ENCODE results near the gene RPS6KC1.

Gene RPS6KC1

DNA sequence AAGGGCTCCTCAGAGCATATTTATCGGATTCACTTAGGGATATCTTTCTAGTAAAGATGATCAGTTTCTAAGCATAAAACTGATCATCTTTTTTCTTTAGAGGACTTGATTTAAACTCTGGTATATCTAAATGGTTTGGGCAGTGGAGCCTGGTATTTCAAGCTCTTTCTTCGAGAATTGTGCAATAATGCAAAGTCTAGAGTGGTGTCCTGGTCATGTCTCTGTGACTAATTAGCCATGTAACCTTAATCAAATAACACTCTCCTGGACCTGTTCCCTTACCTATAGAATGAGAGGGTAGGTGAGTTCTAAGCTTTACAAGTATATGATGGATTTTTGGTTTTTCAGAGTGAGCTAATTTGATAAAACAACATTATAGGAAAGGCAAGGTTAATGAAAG, 225.2 kb downstream of the RPS6KC1 start:
- CTCF ChIA-PET: no interaction called here
- TF ChIP-seq LEF1 (IDR thresholded peaks at IDR 0.05; ENCODE audit: borderline replicate concordance) (no peak), BHLHE40 (IDR thresholded peaks at IDR 0.05; ENCODE audit: borderline replicate concordance) (no peak), ZNF384 (IDR thresholded peaks at IDR 0.05) (no peak), L3MBTL2 (conservative IDR thresholded peaks at IDR 0.05) (no peak), FOXK2 (IDR thresholded peaks at IDR 0.05) (no peak), HDGF (IDR thresholded peaks at IDR 0.05; ENCODE audit: borderline replicate concordance) (no peak), ARNT (IDR thresholded peaks at IDR 0.05) (no peak), SUZ12 (IDR thresholded peaks at IDR 0.05) (no peak), ELF4 (IDR thresholded peaks at IDR 0.05) (no peak), CTBP1 (IDR thresholded peaks at IDR 0.05; ENCODE audit: borderline replicate concordance) (no peak), FOXM1 (IDR thresholded peaks at IDR 0.05; ENCODE audit: borderline replicate concordance) (no peak), NFRKB (IDR thresholded peaks at IDR 0.05) (no peak), TARDBP (IDR thresholded peaks at IDR 0.05) (no peak), FOXA1 (IDR thresholded peaks at IDR 0.05) (no peak)
- no peak for DNase-seq (ENCODE audit: extremely low spot score)
- POLR2A ChIA-PET: no interaction called here

DNA sequence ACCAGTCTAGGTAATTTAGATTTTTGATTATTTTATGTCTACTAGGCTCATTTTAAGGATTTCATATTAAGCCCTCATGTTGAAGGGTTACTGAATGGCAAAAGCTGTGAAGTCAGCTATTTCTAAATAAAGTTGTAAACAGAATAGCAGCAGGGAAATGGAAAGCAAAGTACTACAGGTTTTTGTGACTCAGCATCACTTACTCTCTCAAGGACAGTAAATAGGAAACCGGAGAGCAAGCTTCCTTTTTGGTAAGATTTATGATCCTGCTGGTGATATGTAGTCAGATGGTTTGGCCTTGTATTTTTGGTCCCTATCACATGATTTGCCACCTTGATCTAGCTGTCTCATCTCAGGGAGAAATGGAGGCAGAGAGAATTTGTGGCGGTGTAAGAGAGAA, 226.0 kb downstream of the RPS6KC1 start:
- POLR2A ChIA-PET: no interaction called here
- DNase-seq (ENCODE audit: extremely low spot score): no peak
- no peak for TF ChIP-seq ARNT (IDR thresholded peaks at IDR 0.05)
- TF ChIP-seq L3MBTL2 (conservative IDR thresholded peaks at IDR 0.05): no peak
- no peak for TF ChIP-seq CTBP1 (IDR thresholded peaks at IDR 0.05; ENCODE audit: borderline replicate concordance)
- no peak for TF ChIP-seq BHLHE40 (IDR thresholded peaks at IDR 0.05; ENCODE audit: borderline replicate concordance)
- CTCF ChIA-PET: no interaction called here

DNA sequence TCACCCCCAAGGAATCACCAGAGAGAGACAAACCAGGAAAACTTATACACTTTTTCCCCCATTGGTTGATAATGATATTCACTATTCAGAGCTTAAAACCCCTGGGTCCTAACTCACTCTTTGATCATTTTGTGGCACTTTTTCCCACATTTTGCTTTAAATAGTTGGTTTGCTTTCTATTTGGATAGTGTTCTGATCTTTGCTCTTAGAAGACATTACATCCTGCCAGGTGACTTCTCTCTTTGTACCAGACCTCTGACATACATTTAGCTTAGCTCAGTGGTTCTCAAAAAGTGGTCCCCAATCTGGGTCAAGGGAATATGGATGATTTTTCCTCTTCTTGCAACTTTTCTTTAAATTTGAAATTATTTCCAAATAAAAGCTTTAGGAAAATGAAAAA, 228.4 kb downstream of the RPS6KC1 start:
- TF ChIP-seq ARNT (IDR thresholded peaks at IDR 0.05) (no peak), ELF4 (IDR thresholded peaks at IDR 0.05) (no peak), HDGF (IDR thresholded peaks at IDR 0.05; ENCODE audit: borderline replicate concordance) (no peak), CTBP1 (IDR thresholded peaks at IDR 0.05; ENCODE audit: borderline replicate concordance) (no peak), TARDBP (IDR thresholded peaks at IDR 0.05) (no peak), ZNF384 (IDR thresholded peaks at IDR 0.05) (no peak), NFRKB (IDR thresholded peaks at IDR 0.05) (no peak), SP1 (IDR thresholded peaks at IDR 0.05) (no peak), L3MBTL2 (conservative IDR thresholded peaks at IDR 0.05) (no peak), LEF1 (IDR thresholded peaks at IDR 0.05; ENCODE audit: borderline replicate concordance) (no peak), SUZ12 (IDR thresholded peaks at IDR 0.05) (no peak), FOXA1 (IDR thresholded peaks at IDR 0.05) (no peak), FOXK2 (IDR thresholded peaks at IDR 0.05) (no peak)
- TF ChIP-seq, protein P1, sequence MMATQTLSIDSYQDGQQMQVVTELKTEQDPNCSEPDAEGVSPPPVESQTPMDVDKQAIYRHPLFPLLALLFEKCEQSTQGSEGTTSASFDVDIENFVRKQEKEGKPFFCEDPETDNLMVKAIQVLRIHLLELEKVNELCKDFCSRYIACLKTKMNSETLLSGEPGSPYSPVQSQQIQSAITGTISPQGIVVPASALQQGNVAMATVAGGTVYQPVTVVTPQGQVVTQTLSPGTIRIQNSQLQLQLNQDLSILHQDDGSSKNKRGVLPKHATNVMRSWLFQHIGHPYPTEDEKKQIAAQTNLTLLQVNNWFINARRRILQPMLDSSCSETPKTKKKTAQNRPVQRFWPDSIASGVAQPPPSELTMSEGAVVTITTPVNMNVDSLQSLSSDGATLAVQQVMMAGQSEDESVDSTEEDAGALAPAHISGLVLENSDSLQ (IDR thresholded peaks at IDR 0.05): no peak
- no peak for DNase-seq (ENCODE audit: extremely low spot score)
- CTCF ChIA-PET: interaction anchor here (0.7 kb wide), 1 partner anchor 62 kb away, joined by 3 read pairs; no protein-coding TSS in a partner anchor
- POLR2A ChIA-PET: no interaction called here

DNA sequence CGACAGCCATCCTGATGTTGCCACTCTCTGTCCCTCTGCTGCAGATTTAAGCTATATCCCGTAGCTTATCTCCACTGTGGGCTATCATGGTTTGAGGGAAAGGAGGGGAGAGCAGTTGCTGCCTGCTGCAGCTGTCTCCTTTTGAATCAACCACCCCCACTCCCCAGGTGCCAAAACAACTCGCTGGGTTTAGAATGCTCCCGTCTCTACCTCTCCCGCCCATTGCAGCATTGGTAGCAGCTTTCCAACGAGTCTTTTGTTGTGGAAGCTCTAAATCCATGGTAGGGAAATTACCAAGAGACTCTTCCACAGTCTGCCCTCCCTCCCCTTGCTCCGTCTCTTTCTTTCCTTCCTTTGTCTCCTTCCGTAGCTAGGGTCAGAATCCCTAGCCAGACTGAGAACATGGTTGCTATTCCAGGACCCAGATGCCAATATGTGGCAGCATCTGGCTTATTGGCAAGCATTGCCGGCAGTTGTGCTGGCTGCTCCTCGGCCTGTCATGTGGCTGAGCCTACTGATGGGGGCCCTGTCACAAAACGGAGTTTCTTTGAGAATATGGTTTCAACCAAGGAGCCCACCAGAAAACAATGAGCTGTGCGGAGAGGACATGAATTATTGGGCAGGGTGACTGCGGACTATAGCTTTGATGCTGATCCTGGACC, 230.7 kb downstream of the RPS6KC1 start:
- CTCF ChIA-PET: no interaction called here
- DNase-seq (ENCODE audit: extremely low spot score): no peak
- TF ChIP-seq SUZ12 (IDR thresholded peaks at IDR 0.05): no peak
- no peak for TF ChIP-seq ELF4 (IDR thresholded peaks at IDR 0.05)
- TF ChIP-seq SP1 (IDR thresholded peaks at IDR 0.05): no peak
- no peak for TF ChIP-seq TARDBP (IDR thresholded peaks at IDR 0.05)
- TF ChIP-seq LEF1 (IDR thresholded peaks at IDR 0.05; ENCODE audit: borderline replicate concordance): no peak
- no peak for TF ChIP-seq ZNF384 (IDR thresholded peaks at IDR 0.05)
- POLR2A ChIA-PET: no interaction called here

DNA sequence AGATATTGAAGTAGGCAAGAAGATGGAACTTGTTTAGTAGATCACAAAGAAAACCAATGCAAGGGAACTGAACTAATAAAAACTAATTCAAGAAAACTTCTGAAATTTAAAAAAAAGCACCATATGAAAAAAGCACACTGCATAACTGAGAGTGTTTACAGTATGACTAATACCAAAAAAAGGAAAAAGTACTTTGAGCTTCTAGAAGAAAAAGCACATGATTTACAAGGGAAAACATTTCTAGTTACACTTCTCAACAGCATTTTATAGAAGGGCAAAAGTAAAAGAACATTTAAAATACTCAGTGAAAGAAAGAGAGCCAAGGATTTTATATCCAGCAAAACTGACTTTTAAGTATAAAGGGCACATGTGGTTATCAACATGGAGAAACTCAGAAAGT, 233.6 kb downstream of the RPS6KC1 start:
- POLR2A ChIA-PET: no interaction called here
- no peak for DNase-seq (ENCODE audit: extremely low spot score)
- CTCF ChIA-PET: no interaction called here
- no peak for TF ChIP-seq FOXM1 (IDR thresholded peaks at IDR 0.05; ENCODE audit: borderline replicate concordance)
- TF ChIP-seq BHLHE40 (IDR thresholded peaks at IDR 0.05; ENCODE audit: borderline replicate concordance): no peak
- no peak for TF ChIP-seq CTBP1 (IDR thresholded peaks at IDR 0.05; ENCODE audit: borderline replicate concordance)

DNA sequence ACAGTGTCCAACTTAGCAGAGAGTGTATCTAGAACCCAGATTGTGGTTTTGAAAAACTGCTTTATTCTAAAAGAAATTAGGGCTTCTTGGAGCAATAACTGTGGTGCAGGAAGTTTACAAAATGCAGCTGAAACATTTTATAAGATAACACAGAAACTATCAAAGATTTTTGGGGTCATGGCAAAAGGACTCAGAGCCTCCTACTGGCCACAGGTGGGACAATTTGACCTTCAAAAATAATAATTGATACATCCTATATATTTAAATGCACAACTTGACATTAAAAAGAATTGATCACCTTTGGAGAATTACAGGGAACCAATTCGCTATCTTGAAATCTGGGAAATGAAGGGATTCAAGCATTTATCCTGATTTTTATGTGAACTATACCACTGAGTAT, 235.2 kb downstream of the RPS6KC1 start:
- ChIA-PET POLR2A (no interaction called here), CTCF (interaction anchor here (0.6 kb wide), 1 partner anchor 241 kb away, joined by 4 read pairs; no protein-coding TSS in a partner anchor)
- TF ChIP-seq SUZ12 (IDR thresholded peaks at IDR 0.05): no peak
- no peak for TF ChIP-seq ZNF384 (IDR thresholded peaks at IDR 0.05)
- DNase-seq (ENCODE audit: extremely low spot score): no peak

DNA sequence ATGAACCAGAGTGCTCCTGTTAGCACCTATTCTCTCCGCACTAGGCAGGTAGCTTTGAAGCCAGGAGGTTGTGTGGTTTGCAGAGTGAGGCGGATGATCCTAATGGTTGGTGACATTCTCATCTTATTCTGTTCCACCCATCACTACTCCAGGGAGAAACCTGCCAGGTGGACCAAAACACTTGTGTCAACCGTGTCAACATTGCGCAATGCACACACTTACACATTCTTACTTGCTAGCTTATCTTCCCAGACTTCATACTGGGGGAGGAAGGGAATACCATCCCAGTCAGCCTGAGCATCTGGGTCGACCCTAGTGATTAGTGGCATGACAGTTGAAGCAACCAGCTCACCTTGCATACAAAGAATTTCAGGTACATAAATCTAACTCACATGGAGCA, 236.9 kb downstream of the RPS6KC1 start:
- TF ChIP-seq ZNF384 (IDR thresholded peaks at IDR 0.05) (no peak), BHLHE40 (IDR thresholded peaks at IDR 0.05; ENCODE audit: borderline replicate concordance) (no peak), ELF4 (IDR thresholded peaks at IDR 0.05) (no peak), SP1 (IDR thresholded peaks at IDR 0.05) (no peak), TARDBP (IDR thresholded peaks at IDR 0.05) (no peak), CTBP1 (IDR thresholded peaks at IDR 0.05; ENCODE audit: borderline replicate concordance) (no peak)

DNA sequence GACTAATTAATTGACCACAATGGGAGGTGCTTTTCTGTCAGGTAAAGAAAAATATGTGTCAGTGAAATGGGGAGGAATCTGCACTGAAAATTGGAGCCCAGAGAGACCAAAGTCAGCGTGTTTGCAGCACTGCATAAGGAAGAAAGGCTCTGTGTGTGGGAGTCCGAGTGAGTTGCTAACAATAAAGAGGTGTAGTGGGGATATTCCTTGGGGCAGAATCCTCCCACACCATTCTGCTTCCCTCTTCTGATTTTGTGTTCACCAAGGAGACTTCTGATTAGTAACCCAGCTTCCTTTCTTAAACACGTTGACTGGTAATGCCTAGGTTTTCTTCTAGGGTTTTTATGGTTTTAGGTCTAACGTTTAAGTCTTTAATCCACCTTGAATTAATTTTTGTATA, 240.5 kb downstream of the RPS6KC1 start:
- no peak for TF ChIP-seq LEF1 (IDR thresholded peaks at IDR 0.05; ENCODE audit: borderline replicate concordance)
- TF ChIP-seq, protein P1 (IDR thresholded peaks at IDR 0.05): no peak
- TF ChIP-seq ARNT (IDR thresholded peaks at IDR 0.05): no peak
- TF ChIP-seq FOXK2 (IDR thresholded peaks at IDR 0.05): no peak
- no peak for TF ChIP-seq HDGF (IDR thresholded peaks at IDR 0.05; ENCODE audit: borderline replicate concordance)
- CTCF ChIA-PET: no interaction called here
- no peak for DNase-seq (ENCODE audit: extremely low spot score)
- POLR2A ChIA-PET: no interaction called here

More for the DNA sequence above, 236.9 kb downstream of the RPS6KC1 start:
- no peak for DNase-seq (ENCODE audit: extremely low spot score)
- ChIA-PET CTCF (no interaction called here), POLR2A (no interaction called here)

Data from HEK293T (cell line).